Activated T-cell treated with anti-CD3 and anti-CD28 coated beads, Interleukin-2, amount 50 U/mL, for 1 hour (primary cell): ENCODE measurements around the gene NT5C3B.
"Not testable (repeated sequence)": the region's sequence is repeated elsewhere in the genome, so short reads cannot be mapped to it uniquely, and the experiment has no call there.

Experiments used
- DNase-seq: peaks from one replicate; pipeline ENCODE4 v3.0.0-alpha.2; 2020

Gene NT5C3B

GRCh38 chr17:41837761-41838538 lies 1.9 kb upstream of the NT5C3B start, which contains the start of gene KLHL10:
KLHL10 (plus strand) TSS chr17:41837825; CDS start chr17:41837933, 108 bp downstream.
- no peak for DNase-seq

GRCh38 chr17:41836550-41837196 lies 641 bp upstream of the NT5C3B start:
- no peak for DNase-seq

DNA sequence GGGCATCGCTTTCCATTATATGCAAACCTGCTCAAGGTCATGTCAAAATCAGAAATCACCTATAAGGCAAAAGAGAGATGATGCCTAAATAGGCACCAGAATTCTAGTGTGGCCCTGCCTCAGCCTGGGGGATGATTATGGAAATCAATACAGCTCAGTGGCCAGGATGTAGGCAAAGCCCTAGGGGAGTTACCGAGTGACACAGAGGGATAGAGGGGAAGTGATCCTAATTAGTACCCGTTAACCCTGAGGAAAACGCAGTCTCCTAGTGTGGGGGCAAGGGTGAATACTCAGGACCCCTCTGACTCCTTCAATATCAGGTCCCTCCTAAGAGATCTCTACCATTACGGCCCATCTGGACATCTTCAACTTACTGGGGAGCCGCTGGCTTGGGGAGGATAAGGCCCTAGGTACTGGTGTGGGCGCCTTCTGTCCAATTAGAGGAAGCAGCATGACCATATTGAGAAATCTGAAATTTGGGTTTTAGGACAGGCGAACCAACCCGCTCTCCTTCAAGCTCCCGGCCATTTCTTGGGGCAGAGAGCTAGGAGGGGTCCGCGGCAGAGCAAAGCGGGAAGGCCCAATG lies 725 bp downstream of the NT5C3B start:
- no peak for DNase-seq

DNA sequence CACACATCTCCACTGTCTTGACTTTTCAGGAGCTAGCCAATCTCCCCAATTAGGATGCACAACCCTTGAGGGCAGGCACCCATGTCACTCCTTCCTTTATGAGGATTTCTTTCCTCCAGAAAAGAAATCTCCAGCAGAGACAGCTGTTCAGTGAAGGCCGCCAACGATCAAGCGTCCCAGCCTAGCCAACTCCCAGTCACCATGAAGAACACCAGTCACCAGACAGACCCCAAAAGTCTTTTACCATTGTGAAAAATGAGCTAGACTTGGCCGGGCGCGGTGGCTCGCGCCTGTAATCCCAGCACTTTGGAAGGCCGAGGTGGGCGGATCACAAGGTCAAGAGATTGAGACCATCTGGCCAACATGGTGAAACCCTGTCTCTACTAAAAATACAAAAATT lies 6.1 kb downstream of the NT5C3B start:
- not testable (repeated sequence) for DNase-seq

DNA sequence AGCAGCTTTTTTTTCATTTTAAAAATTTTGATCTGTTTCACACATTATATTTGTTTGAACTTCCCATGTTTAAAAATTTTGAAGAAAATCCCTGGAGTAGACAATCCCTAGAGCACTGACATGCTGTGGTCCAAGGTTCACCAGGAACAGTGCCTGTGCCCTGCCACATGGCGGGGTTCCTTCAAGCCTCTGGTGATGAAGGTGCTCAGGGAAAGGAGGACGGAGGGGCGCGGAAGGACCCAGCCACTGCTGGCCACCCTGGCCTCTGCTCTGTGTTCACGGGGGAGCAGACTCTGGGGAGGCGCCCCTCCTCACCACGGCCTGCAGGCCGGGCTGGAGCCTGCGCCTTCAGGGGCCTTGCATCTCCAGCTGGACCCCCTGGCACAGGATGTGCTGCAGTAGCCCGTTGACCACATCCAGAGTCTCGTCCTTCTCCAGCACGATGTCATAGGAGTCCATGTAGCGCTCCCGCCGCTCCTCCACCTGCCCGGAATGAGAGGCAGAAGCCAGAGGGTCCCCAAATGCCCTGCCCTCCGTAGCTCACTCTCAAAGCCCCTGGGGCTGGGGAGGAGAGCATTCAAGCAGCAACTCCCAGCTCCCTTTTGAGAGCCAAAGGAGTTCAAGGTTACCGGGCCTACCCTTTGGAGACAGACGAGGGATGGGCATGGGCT lies 10.7 kb downstream of the NT5C3B start:
- no peak for DNase-seq

GRCh38 chr17:41824086-41824485 lies 11.9 kb downstream of the NT5C3B start:
- no peak for DNase-seq

- DNase-seq: no peak
Observed at GRCh38 chr17:41823580-41823979, 12.5 kb downstream of the NT5C3B start.

- DNase-seq: no peak
Observed at GRCh38 chr17:41823141-41823524, 12.9 kb downstream of the NT5C3B start.

- no peak for DNase-seq
Observed at GRCh38 chr17:41822216-41823140, 13.6 kb downstream of the NT5C3B start.

- no peak for DNase-seq
Observed at GRCh38 chr17:41821776-41822175, 14.3 kb downstream of the NT5C3B start.

- DNase-seq: no peak
Observed at GRCh38 chr17:41818024-41818423, 18.0 kb downstream of the NT5C3B start.

DNA sequence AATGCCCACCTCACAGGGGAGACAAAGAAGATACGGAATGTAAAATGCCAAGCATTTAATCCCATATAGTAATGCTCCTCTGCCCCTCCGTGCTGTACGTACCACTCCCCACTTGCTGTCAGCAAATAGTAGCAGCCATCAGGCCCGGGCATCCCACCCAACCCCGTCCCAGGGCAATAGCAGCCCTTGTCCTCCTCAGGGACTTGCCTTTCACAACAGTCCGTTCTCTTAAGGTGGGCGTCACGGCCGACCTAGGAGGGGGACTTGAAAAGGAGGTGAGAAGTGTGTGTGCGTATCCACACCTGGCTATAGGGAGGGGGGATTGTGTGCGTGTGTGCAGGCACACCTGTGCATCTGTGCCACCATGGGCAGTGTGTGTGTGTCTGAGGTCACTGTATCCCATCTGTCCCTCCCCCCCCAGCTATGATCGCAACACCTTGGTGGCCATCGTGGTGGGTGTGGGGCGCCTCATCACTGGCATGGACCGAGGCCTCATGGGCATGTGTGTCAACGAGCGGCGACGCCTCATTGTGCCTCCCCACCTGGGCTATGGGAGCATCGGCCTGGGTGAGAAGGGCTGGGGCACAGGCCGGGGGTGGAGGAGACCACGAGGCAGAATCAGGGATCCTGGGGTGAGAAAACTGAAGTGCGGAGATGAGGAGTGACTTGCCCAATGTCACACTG lies 19.3 kb downstream of the NT5C3B start:
- no peak for DNase-seq

DNA sequence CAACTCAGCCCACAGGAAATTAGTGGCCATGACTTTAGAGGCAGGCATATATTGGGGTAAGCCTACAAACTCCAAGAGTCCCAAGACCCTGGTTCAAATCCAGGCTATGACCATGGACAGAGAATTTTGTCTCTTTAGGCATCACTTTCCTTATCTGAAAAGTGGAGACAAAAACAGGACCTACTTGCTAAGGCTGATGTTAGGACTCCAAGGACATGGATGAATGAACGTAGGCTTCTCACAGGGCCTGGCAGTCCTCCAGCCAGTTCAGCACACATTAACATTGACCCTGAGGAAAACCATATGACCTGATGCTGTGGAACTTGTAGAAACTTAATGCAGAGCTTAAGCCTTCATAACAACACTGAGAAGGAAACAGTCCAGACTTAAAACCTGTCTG lies 21.8 kb downstream of the NT5C3B start:
- no peak for DNase-seq

- no peak for DNase-seq
Observed at GRCh38 chr17:41813699-41814124, 22.3 kb downstream of the NT5C3B start.

GRCh38 chr17:41813152-41813680 lies 22.8 kb downstream of the NT5C3B start:
- DNase-seq: no peak

DNA sequence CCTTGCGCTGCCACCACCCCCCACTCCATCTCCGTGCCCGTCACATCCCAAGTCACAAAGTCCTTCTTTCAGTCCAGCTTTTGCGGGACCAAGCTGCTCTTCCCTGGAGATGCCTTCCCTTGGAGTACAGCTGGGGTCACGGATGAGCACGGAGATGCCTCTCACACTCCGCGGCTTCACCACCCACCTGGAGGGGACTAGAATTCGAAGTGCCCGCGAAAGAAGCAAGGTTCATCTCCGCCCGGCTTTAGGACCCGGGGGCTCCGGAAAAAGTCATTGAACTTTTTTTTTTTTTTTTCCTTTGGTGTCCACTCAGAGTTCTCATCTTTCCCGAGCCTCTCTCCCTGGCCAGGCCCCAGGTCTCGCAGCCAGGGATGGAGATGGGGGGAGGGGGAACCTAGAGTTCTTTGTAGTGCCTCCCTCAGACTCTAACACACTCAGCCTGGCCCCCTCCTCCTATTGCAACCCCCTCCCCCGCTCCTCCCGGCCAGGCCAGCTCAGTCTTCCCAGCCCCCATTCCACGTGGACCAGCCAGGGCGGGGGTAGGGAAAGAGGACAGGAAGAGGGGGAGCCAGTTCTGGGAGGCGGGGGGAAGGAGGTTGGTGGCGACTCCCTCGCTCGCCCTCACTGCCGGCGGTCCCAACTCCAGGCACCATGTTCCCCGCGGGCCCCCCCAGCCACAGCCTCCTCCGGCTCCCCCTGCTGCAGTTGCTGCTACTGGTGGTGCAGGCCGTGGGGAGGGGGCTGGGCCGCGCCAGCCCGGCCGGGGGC lies 23.5 kb downstream of the NT5C3B start, which contains the start of gene FKBP10:
Gene FKBP10, plus strand, starts transcription at position 624 of the 771 bp plus-strand sequence. Its CDS starts 31 bp downstream, at position 655.
- peak; percentile 57 for DNase-seq

- DNase-seq: peak; percentile 86
Observed at GRCh38 chr17:41811549-41812380, 24.3 kb downstream of the NT5C3B start, which contains the start of gene P3H4. P3H4 (minus strand) TSS chr17:41811949; CDS start chr17:41811915, 34 bp downstream.

DNA sequence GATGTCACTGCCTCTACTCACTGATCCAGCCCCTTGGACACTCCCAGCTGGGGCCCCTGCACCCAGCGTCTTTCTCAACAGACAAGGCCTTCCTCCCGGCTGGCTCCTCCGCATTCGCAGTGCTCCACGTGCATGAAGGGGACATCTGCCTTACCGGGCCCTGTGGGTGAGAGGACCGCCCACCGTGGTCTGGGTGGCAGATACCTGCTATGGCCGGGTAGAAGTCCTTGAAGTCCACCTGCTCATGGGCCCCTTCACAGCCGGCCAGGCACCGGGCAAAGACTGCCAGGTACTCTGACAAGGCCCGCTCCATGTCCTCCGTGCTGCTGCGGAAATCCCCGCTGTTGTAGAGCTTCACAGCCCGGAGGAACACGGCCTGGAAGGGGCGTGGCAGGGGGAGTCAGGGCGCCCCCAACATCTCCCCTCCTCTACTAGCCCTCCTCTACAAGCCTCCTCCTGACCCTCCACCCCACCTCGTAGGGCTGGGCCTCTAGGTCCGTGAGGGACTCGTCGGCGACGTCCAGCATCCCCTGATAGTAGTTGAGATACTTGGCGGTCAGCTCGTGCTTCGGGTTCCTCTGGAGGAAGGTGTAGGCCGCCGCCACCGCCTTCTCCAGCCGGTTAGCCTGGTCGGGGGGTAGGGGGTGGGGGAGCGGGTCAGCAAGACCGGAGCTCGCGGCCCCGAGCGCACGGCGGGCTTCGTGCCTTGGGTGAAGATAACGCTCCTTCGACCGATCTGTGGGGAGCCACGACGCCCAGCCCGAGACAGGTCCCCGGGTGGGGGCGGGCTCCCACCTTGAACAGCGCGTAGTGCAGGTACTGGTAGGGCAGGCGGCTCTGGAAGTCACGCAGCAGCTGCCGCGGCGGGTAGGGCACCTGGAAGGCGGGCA lies 25.1 kb downstream of the NT5C3B start:
- DNase-seq: no peak
